ENCODE data around the gene GNPTG. TPM values are rescaled to one million over a fixed set of nuclear protein-coding genes. Genes with fewer than 3 reads are reported as not detected.
A peak's percentile ranks its signal among the peaks of the same experiment; 100 is the strongest.

GNPTG gene
- polyA plus RNA-seq, 1 experiment: 113 TPM

- DNase-seq (ENCODE audit: low read depth): no peak
- Histone ChIP-seq H3K27me3 (ENCODE audit: control insufficient read depth, insufficient read depth, low read length) (no peaks in the 10 kb centered on the region), H3K4me3 (ENCODE audit: low read depth, low read length) (no peak overlapping the region), H3K36me3 (ENCODE audit: control insufficient read depth, insufficient read depth, low read length) (peaks cover 16% of the 10 kb centered on the region)
- ChIA-PET CTCF (interaction anchor here (1.2 to 1.5 kb wide), 2 partner anchors 12 to 14 kb away, joined by 3 to 10 read pairs; no protein-coding TSS in a partner anchor), POLR2A (no interaction called here)
- no peak for TF ChIP-seq CTCF (IDR thresholded peaks at IDR 0.05; ENCODE audit: insufficient read depth, low read depth, low read length)
Observed at GRCh38 chr16:1349951-1350350, 1.8 kb upstream of the GNPTG start.

- Histone ChIP-seq H3K27me3 (ENCODE audit: control insufficient read depth, insufficient read depth, low read length) (no peaks in the 10 kb centered on the region), H3K4me3 (ENCODE audit: low read depth, low read length) (peak overlapping the region; percentile 71), H3K36me3 (ENCODE audit: control insufficient read depth, insufficient read depth, low read length) (peaks cover 16% of the 10 kb centered on the region)
- ChIA-PET POLR2A (no interaction called here), CTCF (interaction anchor here (1.2 to 1.5 kb wide), 2 partner anchors 13 kb away, joined by 3 to 10 read pairs; no protein-coding TSS in a partner anchor)
- DNase-seq (ENCODE audit: low read depth): no peak
- TF ChIP-seq CTCF (IDR thresholded peaks at IDR 0.05; ENCODE audit: insufficient read depth, low read depth, low read length): no peak
Observed at GRCh38 chr16:1350691-1351090, 1.0 kb upstream of the GNPTG start.

GRCh38 chr16:1351215-1351581 is 533 bp upstream of the GNPTG start:
- Histone ChIP-seq H3K27me3 (ENCODE audit: control insufficient read depth, insufficient read depth, low read length) (no peaks in the 10 kb centered on the region), H3K36me3 (ENCODE audit: control insufficient read depth, insufficient read depth, low read length) (peaks cover 16% of the 10 kb centered on the region), H3K4me3 (ENCODE audit: low read depth, low read length) (peak overlapping the region; percentile 71)
- TF ChIP-seq CTCF (IDR thresholded peaks at IDR 0.05; ENCODE audit: insufficient read depth, low read depth, low read length): no peak
- ChIA-PET POLR2A (no interaction called here), CTCF (interaction anchor here (1.5 kb wide), 1 partner anchor 13 kb away, joined by 10 read pairs; no protein-coding TSS in a partner anchor)
- DNase-seq (ENCODE audit: low read depth): no peak

GRCh38 chr16:1354815-1355540 is 3.2 kb downstream of the GNPTG start:
- ChIA-PET CTCF (no interaction called here), POLR2A (no interaction called here)

GRCh38 chr16:1355591-1355990 is 3.9 kb downstream of the GNPTG start:
- Histone ChIP-seq H3K27me3 (ENCODE audit: control insufficient read depth, insufficient read depth, low read length) (no peaks in the 10 kb centered on the region), H3K36me3 (ENCODE audit: control insufficient read depth, insufficient read depth, low read length) (peaks cover under 1% of the 10 kb centered on the region), H3K4me3 (ENCODE audit: low read depth, low read length) (no peak overlapping the region)
- CTCF ChIA-PET: no interaction called here
- TF ChIP-seq CTCF (IDR thresholded peaks at IDR 0.05; ENCODE audit: insufficient read depth, low read depth, low read length): no peak
- no peak for DNase-seq (ENCODE audit: low read depth)
- POLR2A ChIA-PET: no interaction called here

More at GRCh38 chr16:1354815-1355540, 3.2 kb downstream of the GNPTG start:
- TF ChIP-seq CTCF (IDR thresholded peaks at IDR 0.05; ENCODE audit: insufficient read depth, low read depth, low read length): no peak
- Histone ChIP-seq H3K27me3 (ENCODE audit: control insufficient read depth, insufficient read depth, low read length) (no peaks in the 10 kb centered on the region), H3K36me3 (ENCODE audit: control insufficient read depth, insufficient read depth, low read length) (peaks cover 4% of the 10 kb centered on the region), H3K4me3 (ENCODE audit: low read depth, low read length) (no peak overlapping the region)
- DNase-seq (ENCODE audit: low read depth): no peak

Measured in BJ (cell line).